NB4 (cell line): ENCODE measurements around the gene TTYH3.

Experiments used
- MYC ChIP-seq: IDR thresholded peaks from 2 replicates; pipeline ENCODE4 v1.6.1; 2011; ENCODE audit warnings: low read depth, low read length
- POLR2A ChIP-seq: IDR thresholded peaks from 2 replicates; pipeline ENCODE4 v1.6.1; 2011; ENCODE audit warnings: mild to moderate bottlenecking; ENCODE audit not compliant: insufficient read length; ENCODE audit errors: extremely low read depth
- TF ChIP-seq, protein P1 (sequence below): IDR thresholded peaks from 2 replicates; pipeline ENCODE4 v1.6.1; 2011; ENCODE audit warnings: low read depth, low read length
- TF ChIP-seq, protein P2 (sequence below): IDR thresholded peaks from one replicate; pipeline ENCODE4 v1.5.1; 2012; ENCODE audit warnings: low read depth, low read length

DNA sequence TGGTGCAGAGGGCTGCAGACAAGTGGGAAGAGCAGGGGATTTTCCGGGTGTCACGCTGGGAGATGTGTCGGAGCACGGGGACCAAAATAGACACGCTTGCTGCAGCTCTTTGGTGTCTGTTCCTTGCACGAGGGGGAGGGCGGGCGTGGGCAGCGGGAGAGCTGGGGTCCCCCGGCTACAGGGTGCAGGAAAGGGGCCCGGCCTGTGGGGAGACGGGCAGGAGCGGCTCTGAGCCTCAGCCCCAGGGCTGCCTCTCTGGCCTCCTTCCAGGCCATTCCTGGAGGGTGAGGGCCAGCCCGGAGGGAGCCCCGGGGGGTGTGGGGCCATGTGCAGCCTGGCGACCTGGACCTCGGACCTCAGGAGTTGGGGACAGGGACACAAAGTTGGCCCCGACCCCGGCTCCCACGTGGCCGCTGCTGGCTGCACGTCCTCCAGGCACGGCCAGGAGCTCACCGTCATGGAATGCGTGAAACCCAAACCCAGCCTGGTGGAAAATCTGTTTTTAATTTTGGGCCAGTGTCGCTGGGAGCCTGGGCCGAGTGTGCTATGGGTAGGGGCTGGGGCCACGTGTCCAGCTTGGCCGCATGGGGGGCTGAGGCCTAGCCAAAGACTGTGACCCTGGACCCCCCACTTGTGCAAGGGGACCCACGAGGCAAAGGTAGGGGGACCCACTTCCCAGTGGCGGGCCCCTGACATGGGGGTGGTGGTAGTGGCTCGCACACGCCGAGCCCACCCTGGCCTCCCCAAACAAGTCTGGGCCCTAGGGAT is 6.6 kb downstream of the TTYH3 start:
- TF ChIP-seq MYC: no peak
- TF ChIP-seq, protein P1, sequence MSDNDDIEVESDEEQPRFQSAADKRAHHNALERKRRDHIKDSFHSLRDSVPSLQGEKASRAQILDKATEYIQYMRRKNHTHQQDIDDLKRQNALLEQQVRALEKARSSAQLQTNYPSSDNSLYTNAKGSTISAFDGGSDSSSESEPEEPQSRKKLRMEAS: no peak
- TF ChIP-seq, protein P2, sequence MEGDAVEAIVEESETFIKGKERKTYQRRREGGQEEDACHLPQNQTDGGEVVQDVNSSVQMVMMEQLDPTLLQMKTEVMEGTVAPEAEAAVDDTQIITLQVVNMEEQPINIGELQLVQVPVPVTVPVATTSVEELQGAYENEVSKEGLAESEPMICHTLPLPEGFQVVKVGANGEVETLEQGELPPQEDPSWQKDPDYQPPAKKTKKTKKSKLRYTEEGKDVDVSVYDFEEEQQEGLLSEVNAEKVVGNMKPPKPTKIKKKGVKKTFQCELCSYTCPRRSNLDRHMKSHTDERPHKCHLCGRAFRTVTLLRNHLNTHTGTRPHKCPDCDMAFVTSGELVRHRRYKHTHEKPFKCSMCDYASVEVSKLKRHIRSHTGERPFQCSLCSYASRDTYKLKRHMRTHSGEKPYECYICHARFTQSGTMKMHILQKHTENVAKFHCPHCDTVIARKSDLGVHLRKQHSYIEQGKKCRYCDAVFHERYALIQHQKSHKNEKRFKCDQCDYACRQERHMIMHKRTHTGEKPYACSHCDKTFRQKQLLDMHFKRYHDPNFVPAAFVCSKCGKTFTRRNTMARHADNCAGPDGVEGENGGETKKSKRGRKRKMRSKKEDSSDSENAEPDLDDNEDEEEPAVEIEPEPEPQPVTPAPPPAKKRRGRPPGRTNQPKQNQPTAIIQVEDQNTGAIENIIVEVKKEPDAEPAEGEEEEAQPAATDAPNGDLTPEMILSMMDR: no peak
- TF ChIP-seq POLR2A: no peak
